ENCODE results near the gene MPZL1. TPM values are rescaled to one million over a fixed set of nuclear protein-coding genes. Genes with fewer than 3 reads are reported as not detected.

The MPZL1 gene
- total and polyA plus RNA-seq, 2 of the 13 experiments (the other 11 are each of a cell fraction or from before 2014, with no cell fraction given), result 38.0 to 68.7 TPM

DNA sequence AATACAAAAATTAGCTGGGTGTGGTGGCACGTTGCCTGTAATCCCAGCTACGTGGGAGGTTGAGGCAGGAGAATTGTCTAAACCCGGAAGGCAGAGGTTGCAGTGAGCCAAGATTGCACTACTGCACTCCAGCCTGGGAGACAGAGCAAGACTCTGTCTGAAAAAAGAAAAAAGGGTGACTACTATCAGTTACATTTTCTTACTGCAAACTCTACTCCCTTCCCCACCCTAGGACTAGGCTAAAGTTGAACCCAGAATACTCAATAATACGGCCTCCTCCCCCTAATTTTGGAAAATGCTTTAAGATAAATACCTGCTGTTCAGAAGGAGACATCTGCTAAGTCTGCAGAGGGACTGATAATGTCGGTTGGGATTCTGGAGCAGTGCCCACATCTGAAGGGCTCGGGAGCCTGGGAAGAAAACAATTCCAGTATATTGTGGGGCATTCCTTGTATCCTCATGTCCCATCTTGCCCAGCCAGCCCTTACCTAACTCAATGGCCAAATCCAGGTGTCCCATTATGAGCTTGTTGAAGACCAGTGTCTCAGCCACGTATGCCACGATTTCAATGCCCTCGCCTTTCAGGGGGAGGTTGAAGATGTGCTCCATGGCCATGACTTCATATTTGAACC lies 102.5 kb downstream of the MPZL1 start:
- no peak overlapping the region for H3K4me3 ChIP-seq (replicated peaks in 1 of 3; ENCODE audit: insufficient read depth in 1 of 3, low read depth in 2 of 3, low read length in 3 of 3)
- H3K27me3 ChIP-seq (ENCODE audit: control insufficient read depth in 1 of 2, insufficient read depth in 2 of 2, low read length in 2 of 2), result peaks cover 0 to 6% of the 10 kb centered on the region in 2 experiments; a peak in 2 of 5 replicates
- TF ChIP-seq GATA4 (IDR thresholded peaks at IDR 0.05; ENCODE audit: borderline replicate concordance, low read depth) (no peak), KLF6 (CRISPR knock-in tag; IDR thresholded peaks at IDR 0.05) (no peak), RXRB (CRISPR knock-in tag; IDR thresholded peaks at IDR 0.05; ENCODE audit: borderline replicate concordance) (no peak)
- TF ChIP-seq, protein P1, sequence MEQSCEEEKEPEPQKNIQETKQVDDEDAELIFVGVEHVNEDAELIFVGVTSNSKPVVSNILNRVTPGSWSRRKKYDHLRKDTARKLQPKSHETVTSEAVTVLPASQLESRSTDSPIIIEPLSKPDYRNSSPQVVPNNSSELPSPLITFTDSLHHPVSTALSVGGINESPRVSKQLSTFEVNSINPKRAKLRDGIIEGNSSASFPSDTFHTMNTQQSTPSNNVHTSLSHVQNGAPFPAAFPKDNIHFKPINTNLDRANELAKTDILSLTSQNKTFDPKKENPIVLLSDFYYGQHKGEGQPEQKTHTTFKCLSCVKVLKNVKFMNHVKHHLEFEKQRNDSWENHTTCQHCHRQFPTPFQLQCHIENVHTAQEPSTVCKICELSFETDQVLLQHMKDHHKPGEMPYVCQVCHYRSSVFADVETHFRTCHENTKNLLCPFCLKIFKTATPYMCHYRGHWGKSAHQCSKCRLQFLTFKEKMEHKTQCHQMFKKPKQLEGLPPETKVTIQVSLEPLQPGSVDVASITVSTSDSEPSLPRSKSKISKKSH (CRISPR knock-in tag; IDR thresholded peaks at IDR 0.05; ENCODE audit: borderline replicate concordance), result no peak
- FAIRE-seq (no peak), DNase-seq (ENCODE audit: low spot score) (no peak), ATAC-seq (no peak)
- BruUV-seq (replicated peaks), result no TSS peak
- intact Hi-C loops (cut with micrococcal nuclease; ENCODE audit: unreplicated experiment) (no loop called here), in situ Hi-C loops (cut with HindIII; ENCODE audit: extremely low pct_ligation_motif_present, low pct_unique_long_range_greater_than_20kb) (no loop called here)
- H3K4me2 ChIP-seq (ENCODE audit: low read depth, low read length), result no peak overlapping the region
- no peaks in the 10 kb centered on the region for H4K20me1 ChIP-seq (ENCODE audit: insufficient read depth, low read length)
- peaks cover 24% of the 10 kb centered on the region for H3K4me1 ChIP-seq (ENCODE audit: insufficient read depth, low read length)
- CTCF ChIA-PET (ENCODE audit: low intra/inter-chr PET ratio, low total read pairs), result no interaction called here
- H2AFZ ChIP-seq (ENCODE audit: low read length), result no peak overlapping the region
- H3K79me2 ChIP-seq (ENCODE audit: insufficient read depth, low read length), result no peaks in the 10 kb centered on the region
- no peak overlapping the region for H3K27ac ChIP-seq (ENCODE audit: extremely low read length, insufficient read depth, low read length)
- no peaks in the 10 kb centered on the region for H3K36me3 ChIP-seq (replicated peaks in 1 of 2; ENCODE audit: control insufficient read depth in 1 of 2, insufficient read depth in 2 of 2, low read length in 2 of 2)
- WGBS (ENCODE audit: low lambda C conversion rate), result 29% methylated on average over 8 of the region's 9 CpGs
- POLR2A ChIA-PET, result no interaction called here
- no peaks in the 10 kb centered on the region for H3K9me3 ChIP-seq (ENCODE audit: low read length)
- no peak overlapping the region for H3K9ac ChIP-seq (ENCODE audit: insufficient read depth, low read depth, low read length)

- in situ Hi-C loops (cut with HindIII; ENCODE audit: extremely low pct_ligation_motif_present, low pct_unique_long_range_greater_than_20kb) (no loop called here), intact Hi-C loops (cut with micrococcal nuclease; ENCODE audit: unreplicated experiment) (no loop called here)
- no peak overlapping the region for H2AFZ ChIP-seq (ENCODE audit: low read length)
- no peak overlapping the region for H3K27ac ChIP-seq (ENCODE audit: extremely low read length, insufficient read depth, low read length)
- H3K36me3 ChIP-seq (replicated peaks in 1 of 2; ENCODE audit: control insufficient read depth in 1 of 2, insufficient read depth in 2 of 2, low read length in 2 of 2), result no peaks in the 10 kb centered on the region
- no peak for DNase-seq (ENCODE audit: low spot score)
- no peak overlapping the region for H3K4me2 ChIP-seq (ENCODE audit: low read depth, low read length)
- POLR2A ChIA-PET, result no interaction called here
- H3K79me2 ChIP-seq (ENCODE audit: insufficient read depth, low read length), result no peaks in the 10 kb centered on the region
- H4K20me1 ChIP-seq (ENCODE audit: insufficient read depth, low read length), result no peaks in the 10 kb centered on the region
- CTCF ChIA-PET (ENCODE audit: low intra/inter-chr PET ratio, low total read pairs), result no interaction called here
- FAIRE-seq, result no peak
- no TSS peak for BruUV-seq (replicated peaks)
- WGBS (ENCODE audit: low lambda C conversion rate), result 23% methylated on average over 4 of the region's 4 CpGs
- peaks cover 0 to 6% of the 10 kb centered on the region in 2 experiments; a peak in 2 of 5 replicates for H3K27me3 ChIP-seq (ENCODE audit: control insufficient read depth in 1 of 2, insufficient read depth in 2 of 2, low read length in 2 of 2)
- no peaks in the 10 kb centered on the region for H3K9me3 ChIP-seq (ENCODE audit: low read length)
- H3K4me3 ChIP-seq (replicated peaks in 1 of 3; ENCODE audit: insufficient read depth in 1 of 3, low read depth in 2 of 3, low read length in 3 of 3), result no peak overlapping the region
- H3K9ac ChIP-seq (ENCODE audit: insufficient read depth, low read depth, low read length), result no peak overlapping the region
- peaks cover 24% of the 10 kb centered on the region for H3K4me1 ChIP-seq (ENCODE audit: insufficient read depth, low read length)
- ATAC-seq, result no peak
- TF ChIP-seq, protein P2, sequence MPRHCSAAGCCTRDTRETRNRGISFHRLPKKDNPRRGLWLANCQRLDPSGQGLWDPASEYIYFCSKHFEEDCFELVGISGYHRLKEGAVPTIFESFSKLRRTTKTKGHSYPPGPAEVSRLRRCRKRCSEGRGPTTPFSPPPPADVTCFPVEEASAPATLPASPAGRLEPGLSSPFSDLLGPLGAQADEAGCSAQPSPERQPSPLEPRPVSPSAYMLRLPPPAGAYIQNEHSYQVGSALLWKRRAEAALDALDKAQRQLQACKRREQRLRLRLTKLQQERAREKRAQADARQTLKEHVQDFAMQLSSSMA (CRISPR knock-in tag; IDR thresholded peaks at IDR 0.05), result no peak
- TF ChIP-seq ZNF691 (CRISPR knock-in tag; IDR thresholded peaks at IDR 0.05; ENCODE audit: borderline replicate concordance, low read depth) (no peak), ZBTB2 (CRISPR knock-in tag; IDR thresholded peaks at IDR 0.05; ENCODE audit: low read depth) (no peak), ASH2L (IDR thresholded peaks at IDR 0.05; ENCODE audit: insufficient read length, low read depth, low read length) (no peak), RARG (CRISPR knock-in tag; IDR thresholded peaks at IDR 0.05; ENCODE audit: low read depth) (no peak)
- TF ChIP-seq, protein P3, sequence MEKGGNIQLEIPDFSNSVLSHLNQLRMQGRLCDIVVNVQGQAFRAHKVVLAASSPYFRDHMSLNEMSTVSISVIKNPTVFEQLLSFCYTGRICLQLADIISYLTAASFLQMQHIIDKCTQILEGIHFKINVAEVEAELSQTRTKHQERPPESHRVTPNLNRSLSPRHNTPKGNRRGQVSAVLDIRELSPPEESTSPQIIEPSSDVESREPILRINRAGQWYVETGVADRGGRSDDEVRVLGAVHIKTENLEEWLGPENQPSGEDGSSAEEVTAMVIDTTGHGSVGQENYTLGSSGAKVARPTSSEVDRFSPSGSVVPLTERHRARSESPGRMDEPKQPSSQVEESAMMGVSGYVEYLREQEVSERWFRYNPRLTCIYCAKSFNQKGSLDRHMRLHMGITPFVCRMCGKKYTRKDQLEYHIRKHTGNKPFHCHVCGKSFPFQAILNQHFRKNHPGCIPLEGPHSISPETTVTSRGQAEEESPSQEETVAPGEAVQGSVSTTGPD (CRISPR knock-in tag; IDR thresholded peaks at IDR 0.05), result no peak
Observed at GRCh38 chr1:167825419-167826079, 103.8 kb downstream of the MPZL1 start.
